GM19035 (cell line): ENCODE data around the gene IFIT3.
A peak's percentile ranks its signal among the peaks of the same experiment; 100 is the strongest.
"Not testable (repeated sequence)": the region's sequence is repeated elsewhere in the genome, so short reads cannot be mapped to it uniquely, and the experiment has no call there.

Source experiments
- ATAC-seq: cut with Tn5 transposase; IDR thresholded peaks from one replicate; pipeline ENCODE4 v1.9.1; 2021; ENCODE audit not compliant: unreplicated experiment

Gene IFIT3

GRCh38 chr10:89327803-89328441 lies at the start of gene IFIT3:
TSS of gene IFIT3 (plus strand) at chr10:89327997. CDS start at chr10:89328074, 77 bp downstream.
- ATAC-seq = no peak

- no peak for ATAC-seq
Observed at GRCh38 chr10:89278034-89278535, 49.7 kb upstream of the IFIT3 start.

GRCh38 chr10:89278900-89279392 lies 48.9 kb upstream of the IFIT3 start:
- no peak for ATAC-seq

GRCh38 chr10:89279421-89279869 lies 48.4 kb upstream of the IFIT3 start:
- ATAC-seq = no peak

- ATAC-seq = no peak
Observed at GRCh38 chr10:89280508-89280907, 47.3 kb upstream of the IFIT3 start.

- no peak for ATAC-seq
Observed at GRCh38 chr10:89281606-89282395, 46.0 kb upstream of the IFIT3 start.

- ATAC-seq = no peak
Observed at GRCh38 chr10:89283025-89283935, 44.5 kb upstream of the IFIT3 start.

- no peak for ATAC-seq
Observed at GRCh38 chr10:89283936-89284475, 43.8 kb upstream of the IFIT3 start.

- not testable (repeated sequence) for ATAC-seq
Observed at GRCh38 chr10:89284711-89285110, 43.1 kb upstream of the IFIT3 start.

- not testable (repeated sequence) for ATAC-seq
Observed at GRCh38 chr10:89285303-89285702, 42.5 kb upstream of the IFIT3 start.

GRCh38 chr10:89294721-89295239 lies 33.0 kb upstream of the IFIT3 start:
- no peak for ATAC-seq

- no peak for ATAC-seq
Observed at GRCh38 chr10:89295597-89295996, 32.2 kb upstream of the IFIT3 start.

- ATAC-seq = no peak
Observed at GRCh38 chr10:89296220-89296648, 31.6 kb upstream of the IFIT3 start.

- no peak for ATAC-seq
Observed at GRCh38 chr10:89297356-89297755, 30.4 kb upstream of the IFIT3 start.

- ATAC-seq = no peak
Observed at GRCh38 chr10:89297791-89298190, 30.0 kb upstream of the IFIT3 start.

- no peak for ATAC-seq
Observed at GRCh38 chr10:89299031-89299430, 28.8 kb upstream of the IFIT3 start.

- peak; percentile 24 for ATAC-seq
Observed at GRCh38 chr10:89301232-89301631, 26.6 kb upstream of the IFIT3 start.

GRCh38 chr10:89301721-89302445 lies 25.9 kb upstream of the IFIT3 start, which contains the start of gene IFIT2:
TSS of gene IFIT2 (plus strand) at chr10:89302046. CDS start at chr10:89302124, 78 bp downstream.
- peak; percentile 72 for ATAC-seq

GRCh38 chr10:89302625-89303024 lies 25.2 kb upstream of the IFIT3 start:
- ATAC-seq = no peak

- no peak for ATAC-seq
Observed at GRCh38 chr10:89303161-89303560, 24.6 kb upstream of the IFIT3 start.
